Measurements from ENCODE around the gene ECE1. TPM values are rescaled to one million over a fixed set of nuclear protein-coding genes. Genes with fewer than 3 reads are reported as not detected.

ECE1 gene
- total and polyA plus RNA-seq, 2 of the 13 experiments (the other 11 are each of a cell fraction or from before 2014, with no cell fraction given), result 13.5 to 21.2 TPM

DNA sequence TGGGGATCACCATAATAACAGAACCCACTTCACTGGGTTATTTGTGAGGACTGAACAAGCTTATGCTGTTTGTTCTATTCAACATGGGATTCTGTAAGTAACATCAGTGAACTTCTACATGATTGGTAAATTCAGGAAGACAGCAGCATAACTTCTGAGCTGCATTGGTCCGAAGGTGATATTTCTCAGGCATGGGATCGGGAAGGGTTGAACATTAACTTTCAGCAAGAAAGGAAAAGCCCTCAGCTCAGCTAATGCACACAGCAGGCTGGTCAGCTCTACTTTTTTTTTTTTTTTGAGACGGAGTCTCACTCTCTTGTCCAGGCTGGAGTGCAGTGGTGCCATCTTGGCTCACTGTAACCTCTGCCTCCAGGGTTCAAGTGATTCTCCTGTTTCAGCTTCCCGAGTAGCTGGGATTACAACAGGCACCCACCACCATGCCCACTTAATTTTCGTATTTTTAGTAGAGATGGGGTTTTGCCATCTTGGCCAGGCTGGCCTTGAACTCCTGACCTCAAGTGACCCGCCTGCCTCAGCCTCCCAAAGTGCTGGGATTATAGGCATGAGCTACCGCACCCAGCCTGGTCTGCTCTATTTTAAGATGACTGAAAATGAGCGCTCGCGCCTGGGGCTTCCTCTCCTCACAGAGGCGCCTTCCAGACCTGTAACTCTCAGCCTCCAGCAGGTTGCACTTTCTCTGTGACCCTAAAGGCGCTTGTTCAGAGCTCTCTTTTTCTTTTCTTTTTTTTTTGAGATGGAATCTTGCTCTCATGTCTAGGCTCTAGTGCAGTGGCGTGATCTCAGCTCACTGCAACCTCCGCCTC is 42.2 kb downstream of the ECE1 start (continued):
- TF ChIP-seq ZFP36L2 (CRISPR knock-in tag; IDR thresholded peaks at IDR 0.05) (no peak), KLF13 (CRISPR knock-in tag; IDR thresholded peaks at IDR 0.05) (no peak), ZNF263 (CRISPR knock-in tag; IDR thresholded peaks at IDR 0.05) (no peak), MED1 (CRISPR knock-in tag; IDR thresholded peaks at IDR 0.05) (peak; percentile 17; the same call in 1 of the 2 replicates), ZNF44 (CRISPR knock-in tag; IDR thresholded peaks at IDR 0.05) (no peak), ZNF570 (CRISPR knock-in tag; IDR thresholded peaks at IDR 0.05; ENCODE audit: borderline replicate concordance) (no peak), PAWR (CRISPR knock-in tag; IDR thresholded peaks at IDR 0.05; ENCODE audit: borderline replicate concordance) (no peak)
- TF ChIP-seq, protein P1, sequence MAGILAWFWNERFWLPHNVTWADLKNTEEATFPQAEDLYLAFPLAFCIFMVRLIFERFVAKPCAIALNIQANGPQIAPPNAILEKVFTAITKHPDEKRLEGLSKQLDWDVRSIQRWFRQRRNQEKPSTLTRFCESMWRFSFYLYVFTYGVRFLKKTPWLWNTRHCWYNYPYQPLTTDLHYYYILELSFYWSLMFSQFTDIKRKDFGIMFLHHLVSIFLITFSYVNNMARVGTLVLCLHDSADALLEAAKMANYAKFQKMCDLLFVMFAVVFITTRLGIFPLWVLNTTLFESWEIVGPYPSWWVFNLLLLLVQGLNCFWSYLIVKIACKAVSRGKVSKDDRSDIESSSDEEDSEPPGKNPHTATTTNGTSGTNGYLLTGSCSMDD (CRISPR knock-in tag; IDR thresholded peaks at IDR 0.05), result no peak

DNA sequence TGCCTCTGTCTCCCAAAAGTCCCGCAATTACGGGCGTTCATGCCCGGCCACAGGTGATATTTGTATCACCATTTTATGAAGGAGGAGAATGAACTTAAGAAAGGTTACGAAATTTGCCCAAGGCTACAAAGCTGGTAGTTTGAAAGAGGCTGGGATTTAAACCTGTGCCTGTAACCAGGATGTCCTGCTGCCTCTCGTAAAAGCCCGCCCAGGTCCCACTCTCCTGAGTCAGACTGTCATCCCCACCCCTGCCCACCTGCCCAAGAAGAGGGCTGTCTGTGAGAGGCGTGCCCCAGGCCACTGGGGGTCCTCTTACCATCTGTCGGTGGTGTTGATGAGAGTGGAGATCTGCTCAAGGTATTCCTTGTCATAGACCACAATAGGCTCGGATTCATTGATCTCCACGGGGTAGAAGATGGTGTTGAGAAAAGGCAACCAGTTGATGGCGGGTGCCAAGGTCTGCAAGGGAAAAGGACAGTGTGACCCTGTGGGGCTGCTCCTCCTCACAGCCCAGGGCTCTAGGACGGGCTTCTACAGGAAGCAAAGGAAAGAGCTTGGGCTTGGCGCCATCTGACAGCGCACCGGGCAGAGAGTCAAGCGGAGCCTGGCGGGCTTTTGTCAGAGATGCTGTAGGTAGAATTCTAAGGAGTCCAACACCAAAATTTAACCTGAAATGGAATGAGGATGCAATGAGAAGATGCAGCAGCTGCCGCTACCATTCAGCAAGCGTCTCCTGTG is 43.2 kb downstream of the ECE1 start:
- no peak overlapping the region for H3K9ac ChIP-seq (ENCODE audit: insufficient read depth, low read depth, low read length)
- BruUV-seq (replicated peaks), result no TSS peak
- 95% methylated on average over 20 of the region's 20 CpGs for WGBS (ENCODE audit: low lambda C conversion rate)
- no peak for DNase-seq (ENCODE audit: low spot score)
- peak overlapping the region; percentile 27 for H3K27ac ChIP-seq (ENCODE audit: extremely low read length, insufficient read depth, low read length)
- H3K9me3 ChIP-seq (ENCODE audit: low read length), result no peaks in the 10 kb centered on the region
- intact Hi-C loops (cut with micrococcal nuclease; ENCODE audit: unreplicated experiment) (no loop called here), in situ Hi-C loops (cut with HindIII; ENCODE audit: extremely low pct_ligation_motif_present, low pct_unique_long_range_greater_than_20kb) (loop anchor here (25.0 kb wide), 1 partner anchor 240 kb away; no protein-coding TSS in a partner anchor)
- H3K27me3 ChIP-seq (ENCODE audit: control insufficient read depth in 1 of 2, insufficient read depth in 2 of 2, low read length in 2 of 2), result no peaks in the 10 kb centered on the region
- H2AFZ ChIP-seq (ENCODE audit: low read length), result no peak overlapping the region
- peaks cover 5 to 7% of the 10 kb centered on the region in 2 experiments; a peak in 3 of 5 replicates for H3K36me3 ChIP-seq (replicated peaks in 1 of 2; ENCODE audit: control insufficient read depth in 1 of 2, insufficient read depth in 2 of 2, low read length in 2 of 2)
- TF ChIP-seq, protein P2, sequence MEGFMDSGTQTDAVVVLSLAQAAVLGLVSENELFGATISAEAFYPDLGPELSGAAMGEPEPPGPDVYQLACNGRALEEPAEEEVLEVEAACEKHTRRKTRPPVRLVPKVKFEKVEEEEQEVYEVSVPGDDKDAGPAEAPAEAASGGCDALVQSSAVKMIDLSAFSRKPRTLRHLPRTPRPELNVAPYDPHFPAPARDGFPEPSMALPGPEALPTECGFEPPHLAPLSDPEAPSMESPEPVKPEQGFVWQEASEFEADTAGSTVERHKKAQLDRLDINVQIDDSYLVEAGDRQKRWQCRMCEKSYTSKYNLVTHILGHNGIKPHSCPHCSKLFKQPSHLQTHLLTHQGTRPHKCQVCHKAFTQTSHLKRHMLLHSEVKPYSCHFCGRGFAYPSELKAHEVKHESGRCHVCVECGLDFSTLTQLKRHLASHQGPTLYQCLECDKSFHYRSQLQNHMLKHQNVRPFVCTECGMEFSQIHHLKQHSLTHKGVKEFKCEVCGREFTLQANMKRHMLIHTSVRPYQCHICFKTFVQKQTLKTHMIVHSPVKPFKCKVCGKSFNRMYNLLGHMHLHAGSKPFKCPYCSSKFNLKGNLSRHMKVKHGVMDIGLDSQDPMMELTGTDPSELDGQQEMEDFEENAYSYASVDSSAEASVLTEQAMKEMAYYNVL (CRISPR knock-in tag; IDR thresholded peaks at IDR 0.05; ENCODE audit: borderline replicate concordance), result no peak
- TF ChIP-seq ZNF337 (CRISPR knock-in tag; IDR thresholded peaks at IDR 0.05; ENCODE audit: borderline replicate concordance, low read depth) (no peak), NFE2 (CRISPR knock-in tag; IDR thresholded peaks at IDR 0.05) (no peak), HCFC1 (IDR thresholded peaks at IDR 0.05; ENCODE audit: low read depth, low read length) (no peak)
- TF ChIP-seq, protein P3, sequence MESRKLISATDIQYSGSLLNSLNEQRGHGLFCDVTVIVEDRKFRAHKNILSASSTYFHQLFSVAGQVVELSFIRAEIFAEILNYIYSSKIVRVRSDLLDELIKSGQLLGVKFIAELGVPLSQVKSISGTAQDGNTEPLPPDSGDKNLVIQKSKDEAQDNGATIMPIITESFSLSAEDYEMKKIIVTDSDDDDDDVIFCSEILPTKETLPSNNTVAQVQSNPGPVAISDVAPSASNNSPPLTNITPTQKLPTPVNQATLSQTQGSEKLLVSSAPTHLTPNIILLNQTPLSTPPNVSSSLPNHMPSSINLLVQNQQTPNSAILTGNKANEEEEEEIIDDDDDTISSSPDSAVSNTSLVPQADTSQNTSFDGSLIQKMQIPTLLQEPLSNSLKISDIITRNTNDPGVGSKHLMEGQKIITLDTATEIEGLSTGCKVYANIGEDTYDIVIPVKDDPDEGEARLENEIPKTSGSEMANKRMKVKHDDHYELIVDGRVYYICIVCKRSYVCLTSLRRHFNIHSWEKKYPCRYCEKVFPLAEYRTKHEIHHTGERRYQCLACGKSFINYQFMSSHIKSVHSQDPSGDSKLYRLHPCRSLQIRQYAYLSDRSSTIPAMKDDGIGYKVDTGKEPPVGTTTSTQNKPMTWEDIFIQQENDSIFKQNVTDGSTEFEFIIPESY (CRISPR knock-in tag; IDR thresholded peaks at IDR 0.05), result 0 out of 2 replicates have a peak, but pooled peaks have one; percentile 14
- H3K4me1 ChIP-seq (ENCODE audit: insufficient read depth, low read length), result peaks cover 53% of the 10 kb centered on the region
- CTCF ChIA-PET (ENCODE audit: low intra/inter-chr PET ratio, low total read pairs), result no interaction called here
- ATAC-seq, result no peak
- no peak overlapping the region for H3K4me3 ChIP-seq (replicated peaks in 1 of 3; ENCODE audit: insufficient read depth in 1 of 3, low read depth in 2 of 3, low read length in 3 of 3)
- FAIRE-seq, result no peak
- 0 out of 2 replicates have a peak overlapping the region, but pooled peaks have one; percentile 37 for H3K4me2 ChIP-seq (ENCODE audit: low read depth, low read length)
- H4K20me1 ChIP-seq (ENCODE audit: insufficient read depth, low read length), result no peaks in the 10 kb centered on the region
- POLR2A ChIA-PET, result interaction anchor here (0.9 to 1.1 kb wide), 2 partner anchors 77 to 99 kb away, joined by 3 read pairs; no protein-coding TSS in a partner anchor
- H3K79me2 ChIP-seq (ENCODE audit: insufficient read depth, low read length), result no peaks in the 10 kb centered on the region

Measured in HepG2 (cell line).